PC-3 (cell line): ENCODE data around the gene CETN1.

ENCODE experiments used
- CTCF ChIP-seq: fragments of 300-600 bp; sonication (generic); conservative IDR thresholded peaks from 2 replicates; pipeline ENCODE4 v1.5.1; 2017; ENCODE audit warnings: antibody characterized with exemption, low read depth, mild to moderate bottlenecking, low read length
- EZH2phosphoT487 ChIP-seq: fragments of 300-600 bp; sonication (generic); IDR thresholded peaks from 2 replicates; pipeline ENCODE4 v1.6.1; 2018; ENCODE audit warnings: mild to moderate bottlenecking, antibody characterized with exemption, low read length, borderline replicate concordance

GRCh38 chr18:549967-550366 is 30.2 kb upstream of the CETN1 start:
- TF ChIP-seq CTCF: no peak
- TF ChIP-seq EZH2phosphoT487: no peak
